Measurements from ENCODE around the gene RCBTB1.
A peak's percentile ranks its signal among the peaks of the same experiment; 100 is the strongest.
"Not testable (repeated sequence)": the region's sequence is repeated elsewhere in the genome, so short reads cannot be mapped to it uniquely, and the experiment has no call there.

The RCBTB1 gene

GRCh38 chr13:49604570-49604969 lies 19.2 kb upstream of the RCBTB1 start:
- DNase-seq (ENCODE audit: low spot score) = no peak

DNA sequence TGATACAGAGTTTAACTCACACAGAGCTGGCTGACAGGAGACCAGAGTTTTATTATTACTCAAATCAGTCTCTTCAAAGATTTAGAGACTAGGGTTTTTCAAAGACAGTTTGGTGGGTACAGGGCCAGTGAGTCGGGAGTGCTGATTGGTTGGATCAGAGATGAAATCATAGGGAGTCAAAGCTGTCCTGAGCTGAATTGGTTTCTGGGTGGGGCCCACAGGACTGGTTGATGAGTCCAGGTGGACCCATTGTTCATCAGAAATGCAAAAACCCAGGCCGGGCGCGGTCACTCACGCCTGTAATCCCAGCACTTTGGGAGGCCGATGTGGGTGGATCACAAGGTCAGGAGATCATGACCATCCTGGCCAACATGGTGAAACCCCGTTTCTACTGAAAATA lies 17.3 kb upstream of the RCBTB1 start:
- DNase-seq (ENCODE audit: low spot score) = not testable (repeated sequence)

- DNase-seq (ENCODE audit: low spot score) = no peak
Measured at GRCh38 chr13:49602005-49602404, 16.6 kb upstream of the RCBTB1 start.

DNA sequence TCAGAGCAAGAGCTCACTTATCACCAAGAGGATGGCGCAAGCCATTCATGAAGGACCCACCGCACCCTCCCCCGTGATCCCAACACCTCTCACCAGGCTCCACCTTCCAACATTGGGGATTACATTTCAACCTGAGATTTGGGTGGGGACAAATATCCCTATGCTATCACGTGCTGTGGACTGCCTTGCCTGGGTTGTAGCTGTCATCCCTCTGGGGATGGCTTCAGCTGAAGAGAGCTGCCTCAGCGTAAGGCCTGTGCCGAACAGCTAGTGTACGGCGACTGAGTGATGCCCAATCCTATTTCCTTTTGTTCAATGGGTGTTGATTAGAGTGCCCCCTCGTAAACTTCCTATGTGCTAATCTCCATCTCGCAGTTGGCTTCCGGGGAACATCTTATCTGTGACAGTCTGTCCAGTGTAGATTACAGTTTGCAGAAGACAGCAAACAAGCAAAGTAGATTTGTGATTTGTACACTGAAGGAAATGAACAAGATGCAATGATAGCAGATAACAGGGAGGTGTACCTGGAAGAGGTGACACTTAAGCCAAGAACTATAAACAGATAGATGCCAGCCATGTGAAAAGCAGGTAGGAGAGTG lies 11.8 kb upstream of the RCBTB1 start:
- DNase-seq (ENCODE audit: low spot score) = no peak

DNA sequence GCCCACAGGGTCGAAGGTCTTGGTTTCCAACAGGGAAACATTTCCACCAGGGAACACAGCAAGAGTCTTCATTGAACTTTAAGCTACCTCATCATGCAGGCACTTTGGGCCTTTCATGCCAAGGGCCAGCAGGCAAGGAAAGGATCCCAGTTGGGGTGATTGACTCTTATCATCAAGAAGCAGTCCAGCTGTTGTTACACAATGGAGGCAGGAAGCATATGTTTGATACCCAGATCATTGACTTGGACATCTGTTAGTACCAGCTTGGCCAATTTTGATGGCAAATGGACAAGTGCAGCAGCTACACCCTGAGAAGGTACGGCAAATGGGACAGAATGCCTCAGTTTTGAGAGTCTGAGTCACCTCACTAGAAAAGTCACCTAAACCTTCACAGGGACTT lies 10.9 kb upstream of the RCBTB1 start:
- no peak for DNase-seq (ENCODE audit: low spot score)

GRCh38 chr13:49594576-49594975 lies 9.2 kb upstream of the RCBTB1 start:
- DNase-seq (ENCODE audit: low spot score) = no peak

DNA sequence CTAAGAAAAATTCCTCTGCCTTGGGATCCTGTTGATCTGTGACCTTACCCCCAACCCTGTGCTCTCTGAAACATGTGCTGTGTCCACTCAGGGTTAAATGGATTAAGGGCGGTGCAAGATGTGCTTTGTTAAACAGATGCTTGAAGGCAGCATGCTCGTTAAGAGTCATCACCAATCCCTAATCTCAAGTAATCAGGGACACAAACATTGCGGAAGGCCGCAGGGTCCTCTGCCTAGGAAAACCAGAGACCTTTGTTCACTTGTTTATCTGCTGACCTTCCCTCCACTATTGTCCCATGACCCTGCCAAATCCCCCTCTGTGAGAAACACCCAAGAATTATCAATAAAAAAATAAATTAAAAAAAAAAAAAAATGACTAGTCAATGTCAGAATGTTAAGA lies 8.5 kb upstream of the RCBTB1 start:
- not testable (repeated sequence) for DNase-seq (ENCODE audit: low spot score)

DNA sequence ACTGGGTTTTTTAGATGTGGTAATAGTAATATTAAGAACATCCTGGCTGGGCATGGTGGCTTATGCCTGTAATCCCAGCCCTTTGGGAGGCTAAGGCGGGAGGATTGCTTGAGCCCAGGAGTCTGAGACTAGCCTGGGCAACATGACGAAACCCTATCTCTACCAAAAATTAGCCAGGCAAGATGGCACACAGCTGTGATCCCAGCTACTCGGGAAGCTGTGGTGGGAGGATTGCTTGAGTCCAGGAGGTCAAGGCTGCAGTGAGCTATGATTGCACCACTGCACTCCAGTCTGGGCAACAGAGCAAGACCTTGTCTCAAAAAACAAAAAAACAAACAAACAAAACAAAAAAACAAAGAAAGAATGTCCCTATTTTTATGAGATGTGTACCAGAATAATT lies 5.4 kb upstream of the RCBTB1 start:
- not testable (repeated sequence) for DNase-seq (ENCODE audit: low spot score)

DNA sequence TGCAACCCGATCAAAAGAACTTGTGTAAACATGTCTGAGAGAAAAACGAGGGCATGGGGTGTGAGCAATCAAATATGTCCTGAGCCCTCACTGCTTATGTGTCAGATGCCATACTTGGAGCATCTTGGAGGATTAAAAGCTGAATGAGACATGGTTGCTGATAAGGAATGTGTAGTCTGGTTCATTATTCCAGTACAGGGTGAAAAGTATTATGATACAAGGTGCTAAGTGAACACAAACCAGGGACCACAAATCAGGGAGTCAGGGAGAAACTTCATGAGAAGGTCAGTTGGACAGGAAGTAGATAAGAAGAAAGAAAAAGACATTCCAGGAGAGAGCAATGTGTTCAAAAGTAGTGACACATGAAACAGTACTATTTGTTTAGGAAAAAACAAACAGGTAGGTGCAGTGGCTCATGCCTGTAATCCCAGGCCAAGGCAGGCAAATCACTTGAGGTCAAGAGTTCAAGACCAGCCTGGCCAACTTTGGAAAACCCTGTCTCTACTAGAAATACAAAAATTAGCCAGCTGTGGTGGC lies 2.0 kb upstream of the RCBTB1 start:
- DNase-seq (ENCODE audit: low spot score) = no peak

GRCh38 chr13:49586717-49587116 lies 1.4 kb upstream of the RCBTB1 start:
- DNase-seq (ENCODE audit: low spot score) = no peak

GRCh38 chr13:49584771-49585182 lies 581 bp downstream of the RCBTB1 start:
- DNase-seq (ENCODE audit: low spot score) = no peak

GRCh38 chr13:49580980-49581680 lies 4.2 kb downstream of the RCBTB1 start:
- no peak for DNase-seq (ENCODE audit: low spot score)

DNA sequence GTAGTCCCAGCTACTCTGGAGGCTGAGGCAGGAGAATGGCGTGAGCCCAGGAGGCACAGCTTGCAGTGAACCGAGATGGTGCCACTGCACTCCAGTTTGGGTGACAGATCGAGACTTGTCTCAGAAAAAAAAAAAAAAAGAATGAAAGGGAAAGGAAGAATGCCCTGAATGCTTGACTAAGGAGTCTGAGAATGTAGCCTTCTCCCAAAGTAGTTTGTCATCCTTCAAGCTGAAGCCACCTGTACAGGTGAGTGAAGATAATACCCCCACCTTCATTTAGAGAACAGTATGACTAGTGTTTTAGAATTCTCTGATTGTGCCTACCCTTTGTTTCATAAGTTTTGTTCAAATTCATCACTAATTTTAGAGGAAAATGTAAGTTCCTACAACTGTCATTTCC lies 5.9 kb downstream of the RCBTB1 start:
- DNase-seq (ENCODE audit: low spot score) = no peak

GRCh38 chr13:49571299-49572240 lies 13.8 kb downstream of the RCBTB1 start:
- DNase-seq (ENCODE audit: low spot score) = no peak

DNA sequence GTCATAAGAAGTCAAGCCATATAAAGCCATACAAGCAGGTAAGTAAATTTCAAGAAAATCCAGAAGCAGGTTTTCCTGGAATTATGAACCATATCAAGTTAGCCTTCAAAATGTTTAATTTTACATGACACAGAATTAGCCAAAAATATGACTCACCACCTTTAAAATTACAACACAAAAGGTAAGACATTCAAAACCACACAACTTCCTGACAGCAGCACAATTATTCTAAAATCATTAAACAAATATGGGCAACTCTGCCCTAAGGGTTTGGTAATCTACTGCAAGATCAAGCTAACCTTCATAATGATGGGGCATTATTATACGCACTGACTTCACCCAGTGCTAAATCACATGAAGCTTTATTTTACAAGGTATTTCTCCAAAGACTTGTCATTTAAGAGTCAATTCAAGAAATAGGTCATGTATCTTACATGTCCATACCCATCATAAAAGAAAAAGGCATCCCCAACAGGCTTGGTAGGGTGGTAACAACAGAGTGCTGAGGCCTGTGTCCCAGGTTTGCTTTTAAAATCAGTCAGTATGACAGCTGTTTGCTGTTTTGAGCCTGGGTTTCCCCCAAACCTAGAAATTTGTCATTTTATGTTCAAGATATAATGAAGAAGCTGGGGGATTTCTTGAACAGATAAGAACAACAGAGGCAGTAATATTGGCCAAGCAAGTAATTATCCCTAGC lies 15.2 kb downstream of the RCBTB1 start:
- peak; percentile 28 for DNase-seq (ENCODE audit: low spot score)

- DNase-seq (ENCODE audit: low spot score) = no peak
Measured at GRCh38 chr13:49567491-49567890, 17.9 kb downstream of the RCBTB1 start.

DNA sequence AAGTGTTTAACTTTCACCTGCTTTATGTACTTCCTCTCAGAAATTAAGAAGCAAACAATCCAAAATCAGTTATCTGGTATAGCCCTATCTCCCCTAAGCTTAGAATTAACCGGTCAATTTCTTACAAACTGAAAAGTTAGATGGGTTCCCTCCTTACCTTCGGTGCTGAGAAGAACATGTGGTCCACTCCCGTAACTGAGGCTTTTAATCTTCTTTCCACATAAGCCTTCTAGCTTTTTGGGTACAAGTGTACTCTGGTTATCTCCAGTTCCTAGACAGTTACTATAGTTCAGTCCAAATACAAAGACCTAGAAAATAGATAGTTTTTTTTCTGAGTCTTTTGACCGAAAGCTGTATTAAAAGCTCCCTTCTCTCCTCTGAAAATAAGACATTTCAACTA lies 18.9 kb downstream of the RCBTB1 start:
- no peak for DNase-seq (ENCODE audit: low spot score)

- not testable (repeated sequence) for DNase-seq (ENCODE audit: low spot score)
Measured at GRCh38 chr13:49565461-49565860, 19.9 kb downstream of the RCBTB1 start.

- DNase-seq (ENCODE audit: low spot score) = no peak
Measured at GRCh38 chr13:49563516-49563915, 21.8 kb downstream of the RCBTB1 start.

- DNase-seq (ENCODE audit: low spot score) = no peak
Measured at GRCh38 chr13:49561062-49561410, 24.3 kb downstream of the RCBTB1 start.

- DNase-seq (ENCODE audit: low spot score) = no peak
Measured at GRCh38 chr13:49560270-49561061, 24.9 kb downstream of the RCBTB1 start.
